Activated CD8-positive, alpha-beta T cell treated with anti-CD3 and anti-CD28 coated beads, Interleukin-2, amount 10 ng/mL, durations not matched to agents 7 days and 5 days (primary cell): ENCODE measurements around the gene MCF2L2. TPM values are rescaled to one million over a fixed set of nuclear protein-coding genes. Genes with fewer than 3 reads are reported as not detected.

Source experiments
- ATAC-seq: fragments of 150-1000 bp; cut with Tn5 transposase; one replicate; pipeline ENCODE4 v1.10.0; 2021; ENCODE audit warnings: moderate library complexity
- CTCF ChIA-PET: fragments of 350-600 bp; sonication (Branson Sonifier 250); formaldehyde crosslinking; loops from one replicate; lab custom pipeline; 2021; ENCODE audit warnings: antibody characterized with exemption; lab: Charles Lee
- POLR2A ChIA-PET: fragments of 350-600 bp; sonication (Branson Sonifier 250); formaldehyde crosslinking; loops from one replicate; lab custom pipeline; 2021; ENCODE audit warnings: antibody characterized with exemption; lab: Charles Lee
- DNase-seq: peaks from one replicate; pipeline ENCODE4 v3.0.0-alpha.2; 2020
- H3K27ac Mint-ChIP-seq: one replicate; pipeline ENCODE4 v1.8.0; 2021; ENCODE audit warnings: mild to moderate bottlenecking, mixed read lengths
- H3K27me3 Mint-ChIP-seq: one replicate; pipeline ENCODE4 v1.8.0; 2021; ENCODE audit warnings: low read depth, mixed read lengths
- H3K36me3 Mint-ChIP-seq: one replicate; pipeline ENCODE4 v1.8.0; 2021; ENCODE audit warnings: low read depth, mixed read lengths
- H3K4me1 Mint-ChIP-seq: one replicate; pipeline ENCODE4 v1.8.0; 2021; ENCODE audit warnings: low read depth, mixed read lengths
- H3K4me3 Mint-ChIP-seq: one replicate; pipeline ENCODE4 v1.8.0; 2021; ENCODE audit warnings: mild to moderate bottlenecking, mixed read lengths
- H3K9me3 Mint-ChIP-seq: one replicate; pipeline ENCODE4 v1.8.0; 2022; ENCODE audit warnings: mixed read lengths; ENCODE audit not compliant: insufficient read depth
- total RNA-seq, 2 experiments: library from RNA; stranded (reverse); gene quantifications; one replicate each; pipeline ENCODE4 v1.2.3, GENCODE V29; 2021

MCF2L2 gene
- total RNA-seq, 2 experiments from 2014 or later, result 7.2 to 7.5 TPM

GRCh38 chr3:183300996-183301562 lies 127.3 kb downstream of the MCF2L2 start:
- DNase-seq, result no peak
- CTCF ChIA-PET, result interaction anchor here (0.8 to 1.6 kb wide), 4 partner anchors 14 to 117 kb away, joined by 3 to 6 read pairs (median 6); no protein-coding TSS in a partner anchor
- Mint-ChIP-seq H3K36me3 (peaks cover 11% of the 10 kb centered on the region), H3K4me3 (no peak overlapping the region), H3K4me1 (peaks cover 35% of the 10 kb centered on the region), H3K27me3 (no peaks in the 10 kb centered on the region), H3K27ac (no peak overlapping the region), H3K9me3 (no peaks in the 10 kb centered on the region)
- POLR2A ChIA-PET, result no interaction called here
- no peak for ATAC-seq

- no peaks in the 10 kb centered on the region for H3K27me3 Mint-ChIP-seq
- ChIA-PET CTCF (interaction anchor here (1.2 to 1.4 kb wide), 2 partner anchors 14 to 83 kb away, joined by 4 to 5 read pairs; no protein-coding TSS in a partner anchor), POLR2A (no interaction called here)
- H3K4me1 Mint-ChIP-seq, result peaks cover 39% of the 10 kb centered on the region
- H3K36me3 Mint-ChIP-seq, result peaks cover 15% of the 10 kb centered on the region
- no peak overlapping the region for H3K4me3 Mint-ChIP-seq
- DNase-seq (no peak), ATAC-seq (no peak)
- no peak overlapping the region for H3K27ac Mint-ChIP-seq
- no peaks in the 10 kb centered on the region for H3K9me3 Mint-ChIP-seq
Measured at GRCh38 chr3:183299976-183300375, 128.4 kb downstream of the MCF2L2 start.

GRCh38 chr3:183298701-183299153 lies 129.7 kb downstream of the MCF2L2 start:
- ChIA-PET POLR2A (interaction anchor here (1.7 kb wide), 1 partner anchor 13 kb away, joined by 3 read pairs; no protein-coding TSS in a partner anchor), CTCF (interaction anchor here (1.4 kb wide), 1 partner anchor 13 kb away, joined by 5 read pairs; no protein-coding TSS in a partner anchor)
- H3K27ac Mint-ChIP-seq, result no peak overlapping the region
- peaks cover 36% of the 10 kb centered on the region for H3K4me1 Mint-ChIP-seq
- no peak for ATAC-seq
- H3K36me3 Mint-ChIP-seq, result peaks cover 16% of the 10 kb centered on the region
- H3K27me3 Mint-ChIP-seq, result no peaks in the 10 kb centered on the region
- DNase-seq, result no peak
- no peak overlapping the region for H3K4me3 Mint-ChIP-seq
- no peaks in the 10 kb centered on the region for H3K9me3 Mint-ChIP-seq

- DNase-seq (no peak), ATAC-seq (no peak)
- H3K27ac Mint-ChIP-seq, result no peak overlapping the region
- CTCF ChIA-PET, result interaction anchor here (1.7 kb wide), 1 partner anchor 11 kb away, joined by 6 read pairs; no protein-coding TSS in a partner anchor
- no peak overlapping the region for H3K4me3 Mint-ChIP-seq
- POLR2A ChIA-PET, result interaction anchor here (1.6 kb wide), 1 partner anchor 11 kb away, joined by 5 read pairs; no protein-coding TSS in a partner anchor
- H3K36me3 Mint-ChIP-seq, result peaks cover 16% of the 10 kb centered on the region
- no peaks in the 10 kb centered on the region for H3K27me3 Mint-ChIP-seq
- H3K4me1 Mint-ChIP-seq, result peaks cover 22% of the 10 kb centered on the region
- no peaks in the 10 kb centered on the region for H3K9me3 Mint-ChIP-seq
Measured at GRCh38 chr3:183296944-183297343, 131.5 kb downstream of the MCF2L2 start.

GRCh38 chr3:183295211-183295610 lies 133.2 kb downstream of the MCF2L2 start:
- no peak overlapping the region for H3K27ac Mint-ChIP-seq
- H3K36me3 Mint-ChIP-seq, result peaks cover 19% of the 10 kb centered on the region
- no peak overlapping the region for H3K4me3 Mint-ChIP-seq
- no peaks in the 10 kb centered on the region for H3K9me3 Mint-ChIP-seq
- ATAC-seq (no peak), DNase-seq (no peak)
- peaks cover 11% of the 10 kb centered on the region for H3K4me1 Mint-ChIP-seq
- ChIA-PET POLR2A (no interaction called here), CTCF (no interaction called here)
- no peaks in the 10 kb centered on the region for H3K27me3 Mint-ChIP-seq

GRCh38 chr3:183293966-183294365 lies 134.5 kb downstream of the MCF2L2 start:
- CTCF ChIA-PET, result no interaction called here

GRCh38 chr3:183291497-183292031 lies 136.9 kb downstream of the MCF2L2 start:
- DNase-seq, result no peak
- H3K27ac Mint-ChIP-seq, result no peak overlapping the region
- POLR2A ChIA-PET, result no interaction called here
- H3K9me3 Mint-ChIP-seq, result no peaks in the 10 kb centered on the region
- no peak overlapping the region for H3K4me3 Mint-ChIP-seq
- ATAC-seq, result no peak
- H3K27me3 Mint-ChIP-seq, result no peaks in the 10 kb centered on the region
- H3K4me1 Mint-ChIP-seq, result peaks cover 14% of the 10 kb centered on the region
- CTCF ChIA-PET, result interaction anchor here (0.8 kb wide), 1 partner anchor 94 kb away, joined by 3 read pairs; no protein-coding TSS in a partner anchor
- H3K36me3 Mint-ChIP-seq, result peaks cover 15% of the 10 kb centered on the region

More at GRCh38 chr3:183293966-183294365, 134.5 kb downstream of the MCF2L2 start:
- H3K4me1 Mint-ChIP-seq, result peaks cover 11% of the 10 kb centered on the region
- H3K36me3 Mint-ChIP-seq, result peaks cover 13% of the 10 kb centered on the region
- no peaks in the 10 kb centered on the region for H3K9me3 Mint-ChIP-seq
- ATAC-seq (no peak), DNase-seq (no peak)
- H3K27ac Mint-ChIP-seq, result no peak overlapping the region
- no peaks in the 10 kb centered on the region for H3K27me3 Mint-ChIP-seq
- H3K4me3 Mint-ChIP-seq, result no peak overlapping the region
- POLR2A ChIA-PET, result no interaction called here

GRCh38 chr3:183290216-183290615 lies 138.2 kb downstream of the MCF2L2 start:
- H3K4me1 Mint-ChIP-seq, result peaks cover 19% of the 10 kb centered on the region
- no peaks in the 10 kb centered on the region for H3K9me3 Mint-ChIP-seq
- no peaks in the 10 kb centered on the region for H3K27me3 Mint-ChIP-seq
- ATAC-seq, result no peak
- ChIA-PET POLR2A (no interaction called here), CTCF (no interaction called here)
- H3K36me3 Mint-ChIP-seq, result peaks cover 9% of the 10 kb centered on the region
- no peak for DNase-seq
- H3K4me3 Mint-ChIP-seq, result no peak overlapping the region
- no peak overlapping the region for H3K27ac Mint-ChIP-seq

- ChIA-PET CTCF (no interaction called here), POLR2A (no interaction called here)
- DNase-seq (no peak), ATAC-seq (no peak)
- Mint-ChIP-seq H3K4me1 (peaks cover 23% of the 10 kb centered on the region), H3K9me3 (no peaks in the 10 kb centered on the region), H3K36me3 (peaks cover 5% of the 10 kb centered on the region), H3K4me3 (no peak overlapping the region), H3K27me3 (no peaks in the 10 kb centered on the region), H3K27ac (no peak overlapping the region)
Measured at GRCh38 chr3:183288117-183288516, 140.3 kb downstream of the MCF2L2 start.

- H3K9me3 Mint-ChIP-seq, result no peaks in the 10 kb centered on the region
- H3K27me3 Mint-ChIP-seq, result no peaks in the 10 kb centered on the region
- H3K4me1 Mint-ChIP-seq, result peaks cover 23% of the 10 kb centered on the region
- H3K4me3 Mint-ChIP-seq, result no peak overlapping the region
- DNase-seq (no peak), ATAC-seq (no peak)
- CTCF ChIA-PET, result interaction anchor here (1.9 to 3.4 kb wide), 2 partner anchors 14 to 103 kb away, joined by 6 to 14 read pairs; no protein-coding TSS in a partner anchor
- POLR2A ChIA-PET, result no interaction called here
- H3K27ac Mint-ChIP-seq, result peak overlapping the region; percentile 23
- peaks cover 5% of the 10 kb centered on the region for H3K36me3 Mint-ChIP-seq
Measured at GRCh38 chr3:183287301-183287971, 141.0 kb downstream of the MCF2L2 start.

GRCh38 chr3:183285828-183286457 lies 142.5 kb downstream of the MCF2L2 start:
- ATAC-seq, result peak; percentile 98
- POLR2A ChIA-PET, result interaction anchor here (0.9 to 1.3 kb wide), 5 partner anchors 11 to 63 kb away, joined by 3 to 7 read pairs (median 3); no protein-coding TSS in a partner anchor
- H3K36me3 Mint-ChIP-seq, result peaks cover 3% of the 10 kb centered on the region

More at GRCh38 chr3:183285828-183286457, 142.5 kb downstream of the MCF2L2 start:
- H3K27me3 Mint-ChIP-seq, result no peaks in the 10 kb centered on the region
- peak overlapping the region; percentile 85 for H3K27ac Mint-ChIP-seq
- CTCF ChIA-PET, result interaction anchor here (0.7 to 3.4 kb wide), 16 partner anchors 11 to 316 kb away, joined by 3 to 14 read pairs (median 4); no protein-coding TSS in a partner anchor
- DNase-seq, result peak; percentile 92
- peaks cover 23% of the 10 kb centered on the region for H3K4me1 Mint-ChIP-seq
- no peaks in the 10 kb centered on the region for H3K9me3 Mint-ChIP-seq
- peak overlapping the region; percentile 22 for H3K4me3 Mint-ChIP-seq
